ENCODE measurements around the gene OR11G2.
"Not testable (repeated sequence)": the region's sequence is repeated elsewhere in the genome, so short reads cannot be mapped to it uniquely, and the experiment has no call there.

Gene OR11G2

GRCh38 chr14:20190596-20190995 lies at the start of gene OR11G2:
Gene OR11G2 (plus strand): TSS chr14:20190896. CDS start chr14:20197438, 6,542 bp downstream.
- no peak for DNase-seq

GRCh38 chr14:20143911-20144310 lies 46.8 kb upstream of the OR11G2 start:
- peak in 1 of 2 experiments; percentile 12 for DNase-seq

- DNase-seq, result no peak
These were observed 45.9 kb upstream of the OR11G2 start for GRCh38 chr14:20144820-20145219.

- DNase-seq, result no peak
These were observed 26.2 kb upstream of the OR11G2 start for GRCh38 chr14:20164462-20164861.

GRCh38 chr14:20167091-20167490 lies 23.6 kb upstream of the OR11G2 start:
- no peak for DNase-seq

- DNase-seq, result not testable (repeated sequence)
These were observed 20.8 kb upstream of the OR11G2 start for GRCh38 chr14:20169852-20170251.

- not testable (repeated sequence) for DNase-seq
These were observed 16.5 kb upstream of the OR11G2 start for GRCh38 chr14:20174205-20174604.

GRCh38 chr14:20176330-20176729 lies 14.4 kb upstream of the OR11G2 start:
- DNase-seq, result no peak

GRCh38 chr14:20177433-20177974 lies 13.2 kb upstream of the OR11G2 start:
- no peak for DNase-seq

- DNase-seq, result no peak
These were observed 11.5 kb upstream of the OR11G2 start for GRCh38 chr14:20179218-20179617.

GRCh38 chr14:20179880-20180279 lies 10.8 kb upstream of the OR11G2 start:
- DNase-seq, result no peak

GRCh38 chr14:20180486-20180885 lies 10.2 kb upstream of the OR11G2 start:
- DNase-seq, result no peak

- DNase-seq, result no peak
These were observed 6.5 kb upstream of the OR11G2 start for GRCh38 chr14:20184181-20184580.

GRCh38 chr14:20191396-20191795 lies 700 bp downstream of the OR11G2 start:
- no peak for DNase-seq

- DNase-seq, result no peak
These were observed 3.4 kb downstream of the OR11G2 start for GRCh38 chr14:20194101-20194500.

GRCh38 chr14:20195170-20195569 lies 4.5 kb downstream of the OR11G2 start:
- not testable (repeated sequence) for DNase-seq

GRCh38 chr14:20195911-20196310 lies 5.2 kb downstream of the OR11G2 start:
- DNase-seq, result peak in 1 of 2 experiments; percentile 47

- no peak for DNase-seq
These were observed 6.8 kb downstream of the OR11G2 start for GRCh38 chr14:20197459-20197858.

- DNase-seq, result no peak
These were observed 8.3 kb downstream of the OR11G2 start for GRCh38 chr14:20198991-20199390.

GRCh38 chr14:20204721-20205120 lies 14.0 kb downstream of the OR11G2 start:
- DNase-seq, result no peak

GRCh38 chr14:20209595-20209994 lies 18.9 kb downstream of the OR11G2 start:
- DNase-seq, result no peak

GRCh38 chr14:20212406-20212805 lies 21.7 kb downstream of the OR11G2 start:
- DNase-seq, result not testable (repeated sequence)

- no peak for DNase-seq
These were observed 24.5 kb downstream of the OR11G2 start for GRCh38 chr14:20215196-20215595.

- DNase-seq, result no peak
These were observed 28.3 kb downstream of the OR11G2 start for GRCh38 chr14:20219033-20219432.

- DNase-seq, result no peak
These were observed 32.7 kb downstream of the OR11G2 start, which contains the start of gene OR11H6 for GRCh38 chr14:20223410-20223809. Gene OR11H6 (plus strand): TSS chr14:20223710. CDS start chr14:20223710, 0 bp downstream.
